ENCODE measurements around the gene FBXW8.

Gene FBXW8

GRCh38 chr12:117060929-117061305 lies 150.2 kb downstream of the FBXW8 start:
- DNase-seq = no peak

- DNase-seq = no peak
These were observed 150.9 kb downstream of the FBXW8 start for GRCh38 chr12:117061555-117062079.

- DNase-seq = no peak
These were observed 152.6 kb downstream of the FBXW8 start for GRCh38 chr12:117063162-117063911.

- DNase-seq = no peak
These were observed 153.3 kb downstream of the FBXW8 start for GRCh38 chr12:117064049-117064448.

- DNase-seq = no peak
These were observed 153.8 kb downstream of the FBXW8 start for GRCh38 chr12:117064596-117064995.

GRCh38 chr12:117067016-117067415 lies 156.3 kb downstream of the FBXW8 start:
- DNase-seq = no peak

- DNase-seq = no peak
These were observed 156.9 kb downstream of the FBXW8 start for GRCh38 chr12:117067638-117068037.

- no peak for DNase-seq
These were observed 157.7 kb downstream of the FBXW8 start for GRCh38 chr12:117068492-117068891.

GRCh38 chr12:117069101-117069797 lies 158.5 kb downstream of the FBXW8 start:
- no peak for DNase-seq

GRCh38 chr12:117069926-117070900 lies 159.5 kb downstream of the FBXW8 start:
- no peak for DNase-seq

GRCh38 chr12:117071009-117071408 lies 160.3 kb downstream of the FBXW8 start:
- DNase-seq = no peak

- no peak for DNase-seq
These were observed 161.4 kb downstream of the FBXW8 start for GRCh38 chr12:117072106-117072505.

- no peak for DNase-seq
These were observed 162.2 kb downstream of the FBXW8 start for GRCh38 chr12:117072736-117073490.

- no peak for DNase-seq
These were observed 162.9 kb downstream of the FBXW8 start for GRCh38 chr12:117073611-117074010.

- no peak for DNase-seq
These were observed 165.9 kb downstream of the FBXW8 start for GRCh38 chr12:117076410-117077372.

GRCh38 chr12:117079487-117079886 lies 168.7 kb downstream of the FBXW8 start:
- no peak for DNase-seq

- no peak for DNase-seq
These were observed 170.0 kb downstream of the FBXW8 start for GRCh38 chr12:117080661-117081144.

Data from OCI-M1 (cell line).